ENCODE results near the gene KRT81.
"Not testable (repeated sequence)": the region's sequence is repeated elsewhere in the genome, so short reads cannot be mapped to it uniquely, and the experiment has no call there.

KRT81 gene

GRCh38 chr12:52274521-52275120 is 16.7 kb downstream of the KRT81 start, which contains the start of gene KRT86:
KRT86 (plus strand) TSS chr12:52274645; CDS start chr12:52301917, 27,272 bp downstream.
- no peak for DNase-seq (ENCODE audit: low read depth)

GRCh38 chr12:52271158-52271557 is 20.2 kb downstream of the KRT81 start:
- DNase-seq (ENCODE audit: low read depth) = no peak

DNA sequence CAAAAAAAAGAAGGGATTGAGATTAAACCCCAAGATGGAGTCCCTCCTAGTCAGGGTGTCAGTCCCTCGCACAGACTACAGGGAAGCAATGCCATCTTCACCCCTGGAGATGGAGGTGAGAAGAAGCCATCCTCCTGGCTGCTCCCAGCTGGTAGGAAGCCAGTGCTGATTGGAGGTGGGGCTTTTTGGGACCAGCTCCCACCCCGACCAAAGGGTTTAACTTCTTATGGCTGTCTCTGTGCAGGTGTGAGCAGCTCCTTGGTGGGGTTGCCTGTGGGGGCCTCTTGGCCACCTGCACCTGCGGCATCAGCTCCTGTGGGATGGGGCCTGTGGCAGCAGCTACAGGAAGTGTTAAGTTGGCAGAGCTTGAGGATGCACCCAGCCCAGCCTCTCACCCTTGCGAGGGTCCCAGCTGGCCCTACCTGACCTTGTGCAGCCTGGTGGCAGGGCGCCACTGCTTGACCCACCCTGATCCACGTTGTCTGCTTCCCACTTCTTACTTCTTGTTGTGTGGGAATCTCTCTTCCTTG is 20.7 kb downstream of the KRT81 start:
- DNase-seq (ENCODE audit: low read depth) = no peak

DNA sequence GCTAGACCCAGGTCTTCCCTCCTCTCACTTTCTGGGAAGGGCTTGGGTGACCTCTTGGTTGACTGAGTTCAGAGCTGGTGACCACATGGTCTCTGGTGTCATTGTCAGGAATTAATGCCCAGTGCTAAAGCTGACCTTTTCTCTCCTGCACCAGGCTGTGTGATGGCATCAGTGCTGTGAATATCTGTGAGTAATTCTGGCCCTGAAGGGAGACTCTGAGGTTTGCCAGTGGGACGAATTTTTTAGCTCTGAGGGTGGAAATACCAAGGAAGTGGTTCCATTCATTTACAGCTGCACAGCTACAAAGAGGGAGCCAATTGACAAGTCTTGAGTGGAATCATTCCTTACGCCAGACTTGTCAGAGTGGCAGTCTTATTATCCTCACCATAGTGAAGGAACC is 23.1 kb downstream of the KRT81 start:
- peak; percentile 49 for DNase-seq (ENCODE audit: low read depth)

GRCh38 chr12:52267699-52268098 is 23.6 kb downstream of the KRT81 start:
- no peak for DNase-seq (ENCODE audit: low read depth)

GRCh38 chr12:52267266-52267665 is 24.1 kb downstream of the KRT81 start:
- no peak for DNase-seq (ENCODE audit: low read depth)

DNA sequence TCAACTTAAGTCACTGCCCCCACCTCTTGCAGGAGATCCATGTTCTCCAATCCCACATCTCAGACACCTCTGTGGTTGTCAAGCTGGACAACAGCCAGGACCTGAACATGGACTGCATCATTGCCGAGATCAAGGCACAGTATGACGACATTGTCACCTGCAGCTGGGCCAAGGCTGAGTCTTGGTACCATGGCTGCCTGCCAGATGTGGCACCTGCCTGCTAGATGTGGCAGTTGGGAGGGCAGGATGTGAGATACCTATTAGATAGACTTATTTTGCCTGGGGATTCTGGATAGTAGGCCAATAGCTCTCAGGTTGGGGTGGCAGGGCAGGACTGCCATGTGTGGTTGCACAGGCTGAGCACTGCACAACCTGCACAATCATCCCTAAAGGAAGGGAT is 24.8 kb downstream of the KRT81 start:
- no peak for DNase-seq (ENCODE audit: low read depth)

GRCh38 chr12:52264435-52264825 is 26.9 kb downstream of the KRT81 start:
- DNase-seq (ENCODE audit: low read depth) = no peak

GRCh38 chr12:52263761-52264434 is 27.4 kb downstream of the KRT81 start:
- DNase-seq (ENCODE audit: low read depth) = no peak

- no peak for DNase-seq (ENCODE audit: low read depth)
Measured at GRCh38 chr12:52262286-52262685, 29.0 kb downstream of the KRT81 start.

- DNase-seq (ENCODE audit: low read depth) = no peak
Measured at GRCh38 chr12:52261208-52261484, 30.2 kb downstream of the KRT81 start.

DNA sequence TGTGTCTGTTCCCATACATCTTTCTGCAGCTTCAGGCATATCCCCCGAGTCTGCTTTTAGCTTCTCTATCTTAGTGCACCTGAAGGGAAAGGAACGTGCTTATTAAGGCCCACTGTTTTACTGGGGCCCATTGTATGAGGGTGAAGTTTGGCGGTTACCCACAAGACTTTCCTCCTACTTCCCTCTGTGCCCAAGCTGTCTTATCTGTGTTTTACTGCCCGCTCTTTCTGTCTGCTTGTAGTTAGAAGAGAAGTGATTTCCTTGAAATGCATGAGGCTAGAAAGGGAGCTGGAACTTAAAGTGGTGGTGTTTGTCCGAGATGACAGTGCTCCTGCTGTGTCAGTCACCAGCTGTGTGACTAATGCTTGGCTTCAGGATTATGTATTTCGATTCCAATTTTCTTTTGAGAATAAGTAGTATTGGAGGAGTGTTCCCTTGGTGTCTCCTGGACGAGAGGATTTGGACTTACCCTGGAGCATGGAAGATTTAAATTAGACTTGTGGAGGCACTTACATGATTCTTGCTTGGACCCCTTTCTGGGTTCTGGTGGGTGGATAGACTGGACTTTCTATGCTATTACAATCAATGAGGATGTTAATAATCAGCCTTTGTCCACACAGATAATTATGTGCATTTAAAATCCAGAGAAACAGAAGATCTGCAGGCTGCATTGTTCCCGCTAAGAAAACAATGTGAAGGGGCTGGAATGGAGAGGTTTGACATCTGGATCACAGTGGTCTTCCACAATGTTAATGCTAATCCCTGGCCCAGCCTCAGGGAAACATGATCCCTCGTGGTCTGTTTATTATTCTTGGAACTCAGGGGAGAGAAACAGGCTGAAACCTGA is 30.8 kb downstream of the KRT81 start:
- no peak for DNase-seq (ENCODE audit: low read depth)

- no peak for DNase-seq (ENCODE audit: low read depth)
Measured at GRCh38 chr12:52259657-52260243, 31.6 kb downstream of the KRT81 start.

GRCh38 chr12:52258335-52258901 is 32.9 kb downstream of the KRT81 start:
- no peak for DNase-seq (ENCODE audit: low read depth)

- DNase-seq (ENCODE audit: low read depth) = not testable (repeated sequence)
Measured at GRCh38 chr12:52257922-52258321, 33.4 kb downstream of the KRT81 start.

DNA sequence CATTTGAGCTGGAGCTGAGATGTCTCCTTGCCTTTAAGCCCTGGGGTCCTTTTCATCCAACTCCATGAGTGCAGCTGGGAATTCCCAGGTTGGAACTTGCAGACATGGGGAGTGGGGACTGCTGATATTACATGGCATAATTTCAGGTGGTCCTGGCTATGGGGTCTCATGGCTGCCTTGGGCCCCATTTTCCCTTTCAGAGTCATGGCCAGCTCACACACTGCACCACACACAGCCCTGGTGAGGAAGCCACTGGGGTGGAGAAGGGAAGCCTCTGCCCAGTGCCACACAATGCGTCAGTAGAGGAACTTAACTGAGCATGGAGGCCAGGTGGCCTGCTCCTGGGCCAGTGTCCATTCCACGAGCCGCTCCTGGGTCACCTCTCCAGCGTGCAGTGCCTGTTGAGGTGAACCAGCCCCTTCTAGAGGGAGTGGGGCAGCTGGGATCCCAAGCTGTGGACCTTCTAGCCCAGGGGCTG is 34.2 kb downstream of the KRT81 start:
- DNase-seq (ENCODE audit: low read depth) = no peak

DNA sequence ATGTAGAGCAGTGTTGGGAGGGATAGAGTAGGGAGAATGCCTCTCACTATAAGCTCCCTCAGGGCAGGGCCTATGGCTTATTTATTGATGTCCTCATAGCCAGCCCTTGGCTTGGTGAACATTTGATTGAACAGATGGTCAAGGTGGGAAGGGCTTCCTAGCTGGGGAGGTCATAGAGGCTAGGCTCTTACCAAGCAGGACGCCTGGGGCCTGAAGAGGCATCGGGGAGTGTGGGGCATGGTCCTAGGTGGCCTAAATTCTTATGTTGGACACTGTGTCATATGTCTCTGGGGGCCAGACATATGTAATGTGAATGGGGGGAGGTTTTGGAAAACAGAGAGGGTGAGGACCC is 34.8 kb downstream of the KRT81 start:
- DNase-seq (ENCODE audit: low read depth) = no peak

DNA sequence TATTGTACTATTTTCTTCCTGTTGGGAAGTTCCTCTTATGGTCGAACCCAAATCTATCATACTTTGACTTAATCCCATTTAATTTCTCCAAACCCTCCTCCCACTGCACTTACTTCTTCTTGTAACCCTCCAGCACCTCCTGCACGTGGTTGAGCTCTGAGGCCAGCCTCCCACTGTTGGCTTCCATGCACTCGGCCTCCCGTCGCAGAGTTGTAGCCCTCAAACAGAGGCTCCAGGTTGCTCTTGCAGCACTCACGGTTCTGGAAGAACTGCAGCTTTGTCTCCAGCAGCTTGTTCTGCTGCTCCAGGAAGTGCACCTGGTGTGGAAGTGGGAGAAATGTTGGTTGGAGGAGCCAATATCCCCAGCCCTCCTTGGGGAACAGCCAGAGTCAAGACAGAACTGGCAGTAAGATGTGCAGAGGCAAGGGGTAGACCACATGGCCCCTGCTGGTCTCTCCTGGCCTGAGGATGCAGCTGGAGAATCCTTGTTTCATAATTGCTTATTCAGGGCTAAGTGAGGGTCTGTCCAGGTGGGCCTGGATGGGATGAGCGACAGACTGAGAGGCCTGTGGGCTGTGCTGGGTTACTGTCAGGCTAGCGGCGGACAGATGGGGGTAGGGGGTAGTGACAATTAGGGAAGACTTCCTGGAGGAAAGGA is 35.3 kb downstream of the KRT81 start:
- no peak for DNase-seq (ENCODE audit: low read depth)

- DNase-seq (ENCODE audit: low read depth) = no peak
Measured at GRCh38 chr12:52254965-52255751, 36.2 kb downstream of the KRT81 start.

DNA sequence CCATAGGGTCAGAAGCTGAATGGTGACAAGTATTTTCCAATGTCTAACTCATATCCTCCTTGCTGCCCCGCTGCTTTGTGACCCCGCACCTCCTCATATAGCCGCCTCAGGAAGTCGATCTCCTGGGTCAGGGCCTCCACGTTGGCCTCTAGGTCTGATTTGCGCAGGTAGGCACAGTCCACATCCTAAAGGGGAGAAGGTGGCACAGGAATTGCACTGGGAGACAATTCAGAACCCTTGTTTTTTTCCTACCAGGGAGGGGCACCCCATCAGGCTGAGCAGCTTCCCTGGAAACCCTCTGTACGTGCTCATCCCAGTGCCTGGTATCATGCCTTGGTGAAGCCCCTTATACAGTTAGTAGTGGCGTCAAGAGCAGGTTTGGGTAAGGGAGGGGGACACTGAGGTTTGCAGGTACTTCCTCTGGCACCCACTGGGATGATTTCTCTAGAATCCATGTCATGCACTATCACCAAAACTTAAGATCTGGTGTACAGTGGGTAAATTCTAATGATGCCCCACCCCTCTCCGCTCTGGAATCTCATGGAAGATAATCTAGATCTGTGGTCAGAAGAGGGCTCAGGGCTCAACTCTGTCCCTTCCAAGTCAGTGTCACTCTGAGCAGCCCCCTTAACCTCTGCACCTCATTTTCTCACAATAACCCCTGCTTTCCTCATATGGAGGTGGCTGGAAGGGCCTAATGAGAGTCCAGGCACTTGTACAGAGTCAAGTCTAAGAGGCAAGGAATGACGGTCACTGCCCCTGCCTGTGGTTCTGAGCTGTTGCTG is 37.0 kb downstream of the KRT81 start:
- DNase-seq (ENCODE audit: low read depth) = no peak

All from stromal cell of bone marrow (primary cell).